HG02759 (cell line): ENCODE data around the gene FARS2.
"Not testable (repeated sequence)": the region's sequence is repeated elsewhere in the genome, so short reads cannot be mapped to it uniquely, and the experiment has no call there.

Experiments
- ATAC-seq: cut with Tn5 transposase; IDR thresholded peaks from one replicate; pipeline ENCODE4 v1.9.1; 2021; ENCODE audit warnings: mild to moderate bottlenecking, moderate library complexity; ENCODE audit not compliant: unreplicated experiment

The FARS2 gene

DNA sequence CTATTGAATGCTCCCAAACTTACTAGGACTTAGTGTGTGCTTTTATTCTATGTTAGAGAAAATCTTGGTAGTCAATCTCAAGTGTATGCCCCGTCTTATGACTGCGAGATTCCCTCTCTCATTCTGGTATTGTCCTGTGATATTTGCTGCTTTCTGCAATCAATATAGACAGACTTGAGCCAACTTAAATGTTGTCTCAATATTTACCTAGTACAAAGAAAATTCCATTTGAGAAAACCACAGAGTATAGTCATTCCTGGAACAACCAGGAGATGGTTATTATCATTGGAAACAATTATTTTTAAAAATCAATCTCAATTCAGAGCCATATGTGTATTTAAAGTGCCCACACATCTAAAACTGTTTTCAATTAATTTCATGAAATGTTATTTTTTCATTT, 415.4 kb downstream of the FARS2 start:
- no peak for ATAC-seq

DNA sequence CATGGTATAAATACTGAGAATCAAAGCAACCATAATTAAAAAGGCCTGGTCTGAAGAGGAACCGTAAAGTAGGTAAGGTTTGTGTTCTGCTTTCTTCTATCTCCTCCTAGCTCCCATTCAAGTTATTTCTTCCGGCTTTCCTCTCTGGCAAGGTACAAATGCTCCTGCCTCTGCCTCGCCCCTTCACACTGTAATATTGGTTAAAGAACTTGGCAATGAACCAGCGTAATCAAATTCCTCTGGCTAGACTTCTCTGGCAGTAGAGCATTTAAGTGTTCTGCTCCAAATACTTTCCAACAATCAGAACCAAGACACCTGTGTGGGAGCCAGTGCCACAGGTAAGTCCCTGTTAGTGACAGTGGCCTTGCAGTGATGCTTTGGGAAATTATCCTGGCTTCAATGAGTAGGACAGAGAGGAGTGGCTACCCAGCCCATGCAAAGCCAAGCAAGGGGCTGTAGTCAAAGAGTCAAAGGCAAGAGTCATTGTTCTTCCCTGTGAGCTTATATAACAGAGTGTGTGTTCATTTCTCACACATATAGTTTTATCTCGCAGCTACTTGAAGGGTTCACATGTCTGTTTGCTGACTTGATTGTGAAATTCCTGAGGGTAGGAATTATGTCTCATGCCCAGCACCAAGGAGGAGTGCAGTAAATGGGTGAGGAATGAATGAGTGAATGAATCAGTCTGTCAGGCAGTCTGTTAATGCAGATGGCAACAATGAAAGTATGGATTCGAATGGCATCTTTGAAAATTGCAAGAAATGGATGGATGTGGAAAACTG, 416.1 kb downstream of the FARS2 start:
- no peak for ATAC-seq

DNA sequence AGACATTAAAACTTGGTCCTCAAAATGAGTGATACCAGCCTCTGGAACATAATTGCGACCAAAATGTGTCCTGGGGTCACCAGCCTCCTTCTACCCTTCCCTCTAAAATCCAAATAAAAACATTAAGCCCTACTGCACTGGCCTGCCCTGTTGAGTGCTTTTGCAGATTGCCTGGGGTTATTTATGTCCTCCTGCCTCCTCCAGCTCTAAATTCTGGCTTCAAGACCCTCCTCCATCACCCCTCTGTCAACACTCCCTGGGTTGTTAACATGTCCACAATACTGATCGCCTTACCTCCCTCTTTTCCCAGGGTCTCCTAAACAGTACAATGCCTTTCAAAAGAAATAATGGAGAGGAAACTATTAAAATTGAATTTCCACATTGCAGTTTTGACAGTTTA, 418.0 kb downstream of the FARS2 start:
- no peak for ATAC-seq

DNA sequence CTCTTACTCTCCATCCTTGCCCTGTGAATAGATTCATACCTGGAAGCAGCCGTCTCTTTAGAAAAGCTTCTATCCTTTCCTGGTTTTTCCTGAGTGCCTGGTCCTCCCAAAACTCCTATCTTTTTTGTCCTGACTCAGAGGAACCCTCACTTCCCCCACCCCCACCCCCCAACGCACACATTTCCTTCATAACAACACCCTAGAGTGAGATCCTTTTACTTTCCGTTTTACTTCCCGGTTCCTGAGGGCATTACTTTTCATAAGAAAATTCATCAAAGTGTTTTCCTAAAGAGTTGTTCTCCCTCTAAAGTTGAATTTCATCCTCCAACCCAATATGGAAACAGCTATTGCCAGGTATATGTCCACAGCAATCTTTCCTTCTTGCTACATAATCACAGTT, 418.4 kb downstream of the FARS2 start:
- ATAC-seq = no peak

DNA sequence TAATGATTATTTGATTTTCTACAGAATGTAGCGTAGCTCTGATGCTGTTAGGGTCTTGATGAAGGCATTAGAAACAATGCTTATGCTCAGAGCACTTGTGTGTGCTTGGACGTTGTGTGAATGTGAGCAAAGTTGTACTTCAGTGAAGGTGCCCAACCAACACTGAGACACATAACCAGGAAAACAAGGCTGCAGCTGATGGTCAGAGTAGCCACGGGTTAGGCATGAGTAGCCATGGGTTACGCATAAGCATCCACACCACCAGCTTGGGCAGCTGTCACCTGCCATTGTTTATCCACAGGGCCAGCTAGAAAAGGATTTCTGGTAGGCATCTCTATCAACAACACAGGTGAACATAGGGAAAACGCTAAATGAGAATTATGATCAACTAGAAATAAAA, 418.8 kb downstream of the FARS2 start:
- no peak for ATAC-seq

DNA sequence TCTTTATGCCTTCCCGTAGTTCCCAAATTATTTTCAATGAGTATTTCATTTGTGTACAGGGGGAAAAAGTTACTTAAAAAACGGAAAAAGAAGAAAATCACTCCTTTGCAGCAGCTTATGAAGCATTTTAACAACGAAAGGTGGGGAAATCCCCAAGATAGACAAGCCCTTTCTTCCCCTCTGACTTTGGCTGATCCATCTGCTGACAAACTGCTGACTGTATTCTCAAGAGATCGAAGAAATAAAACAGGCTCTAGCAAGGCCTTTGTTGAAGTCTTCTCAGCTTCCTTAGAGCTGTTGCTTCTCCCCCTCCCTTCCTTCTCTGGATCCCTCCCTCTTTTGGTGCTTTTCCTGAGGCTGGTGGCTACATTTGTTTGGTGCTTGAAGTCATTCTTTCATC, 420.2 kb downstream of the FARS2 start:
- ATAC-seq = no peak

DNA sequence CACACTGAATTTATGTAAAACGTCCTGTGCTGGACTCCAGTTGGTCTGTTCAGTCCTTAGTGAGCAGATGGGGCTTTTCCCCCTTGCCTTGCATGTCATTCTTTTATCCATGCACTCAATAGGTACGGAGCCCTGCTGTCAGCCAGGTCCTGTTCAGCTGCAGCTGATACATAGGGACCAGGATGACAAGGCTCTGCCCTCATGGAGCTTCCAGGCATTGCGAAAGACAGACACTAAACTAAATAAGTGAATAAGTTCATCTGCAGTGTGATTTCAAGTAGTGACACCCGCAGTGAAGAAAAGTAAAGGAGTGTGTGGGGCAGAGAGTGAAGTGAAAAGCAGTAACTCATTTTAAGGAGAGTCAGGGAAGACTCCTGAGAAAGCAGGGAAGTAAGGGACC, 421.2 kb downstream of the FARS2 start:
- no peak for ATAC-seq

DNA sequence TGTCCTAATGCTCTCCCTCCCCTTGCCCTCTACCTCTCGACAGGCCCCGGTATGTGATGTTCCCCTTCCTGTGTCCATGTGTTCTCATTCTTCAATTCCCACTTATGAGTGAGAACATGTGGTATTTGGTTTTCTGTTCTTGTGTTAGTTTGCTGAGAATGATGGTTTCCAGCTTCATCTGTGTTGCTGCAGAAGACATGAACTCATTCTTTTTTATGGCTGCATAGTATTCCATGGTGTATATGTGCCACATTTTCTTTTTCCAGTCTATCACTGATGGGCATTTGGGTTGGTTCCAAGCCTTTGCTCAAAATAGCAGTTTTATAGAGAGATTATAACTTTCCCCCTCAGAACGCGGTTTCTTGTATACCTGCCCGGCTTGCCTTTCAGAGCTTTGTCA, 422.4 kb downstream of the FARS2 start:
- not testable (repeated sequence) for ATAC-seq

DNA sequence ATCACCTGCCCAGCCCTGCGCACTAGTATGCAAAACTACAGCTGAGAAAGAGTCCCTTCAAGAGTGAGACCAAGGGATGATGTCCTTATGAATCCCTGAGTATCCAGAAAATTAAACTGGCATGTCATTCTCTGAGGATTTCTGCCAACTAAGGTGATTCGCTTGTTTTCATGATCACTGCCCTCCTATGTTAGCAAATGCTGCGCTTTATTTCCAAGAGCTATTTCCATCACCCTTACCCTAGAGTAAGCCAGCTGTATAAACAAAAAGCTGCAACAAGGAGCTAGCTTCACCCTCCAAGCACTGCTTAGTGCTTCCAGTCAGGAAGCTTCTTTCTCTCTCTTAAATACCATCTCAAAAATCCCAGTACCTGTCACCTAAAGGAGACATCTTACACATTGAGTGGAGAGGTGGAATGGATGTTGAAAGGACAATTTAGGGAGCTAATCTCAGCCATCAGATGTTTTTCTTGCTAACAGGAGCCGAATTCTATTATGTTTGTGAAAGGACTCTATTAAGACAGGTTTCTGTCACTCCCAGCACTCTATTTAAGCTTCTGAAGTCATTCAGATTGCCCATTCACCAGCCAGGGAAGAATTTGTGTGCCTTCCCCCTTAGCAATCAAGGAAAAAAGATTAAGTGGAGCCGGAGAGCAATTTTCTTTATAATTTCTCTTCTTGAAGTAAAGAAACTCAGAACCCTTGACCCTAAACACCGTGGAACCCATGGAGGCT, 423.2 kb downstream of the FARS2 start:
- ATAC-seq = no peak

DNA sequence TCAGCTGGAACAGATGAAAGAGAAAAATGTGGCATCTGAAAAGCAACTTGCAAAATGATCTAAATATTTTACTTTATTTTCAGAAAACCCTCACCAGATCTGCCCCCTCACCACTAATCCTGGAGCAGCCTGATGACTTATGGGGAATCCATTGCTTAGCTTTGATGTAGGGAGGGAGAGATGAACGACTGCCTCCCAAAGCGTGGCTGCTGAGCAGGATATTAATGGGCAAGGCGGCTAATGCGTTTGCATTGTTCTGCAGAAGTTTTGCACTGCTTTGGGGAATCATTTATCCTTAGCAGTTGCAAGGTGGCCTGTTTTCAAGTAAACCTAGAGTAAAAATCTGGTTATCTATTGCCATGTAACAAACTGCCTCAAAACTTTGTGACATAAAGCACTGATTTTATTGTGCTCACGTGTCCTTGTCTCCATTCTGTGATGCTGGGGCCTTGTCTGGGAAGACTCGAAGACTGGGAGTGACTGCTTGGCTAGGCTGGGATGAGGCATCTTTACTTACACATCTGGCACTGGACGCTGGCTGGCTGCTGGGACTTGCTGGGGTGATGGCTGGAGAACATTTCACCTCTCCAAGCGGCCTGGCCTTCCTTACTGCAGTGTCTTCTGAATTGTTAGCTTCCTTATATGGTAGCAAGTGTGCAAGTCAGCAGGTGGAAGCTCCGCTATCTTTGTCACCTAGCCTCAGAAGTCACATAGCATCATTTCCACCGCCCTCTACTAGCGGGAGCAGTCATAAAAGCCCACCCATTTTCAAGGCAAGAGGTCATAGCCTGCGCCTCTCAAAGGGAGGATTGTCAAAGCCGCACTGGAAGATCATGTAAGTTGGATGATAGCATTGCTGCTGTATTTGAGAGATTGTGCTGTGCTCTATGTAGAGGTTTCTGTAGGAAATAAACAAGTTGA, 432.2 kb downstream of the FARS2 start:
- no peak for ATAC-seq

DNA sequence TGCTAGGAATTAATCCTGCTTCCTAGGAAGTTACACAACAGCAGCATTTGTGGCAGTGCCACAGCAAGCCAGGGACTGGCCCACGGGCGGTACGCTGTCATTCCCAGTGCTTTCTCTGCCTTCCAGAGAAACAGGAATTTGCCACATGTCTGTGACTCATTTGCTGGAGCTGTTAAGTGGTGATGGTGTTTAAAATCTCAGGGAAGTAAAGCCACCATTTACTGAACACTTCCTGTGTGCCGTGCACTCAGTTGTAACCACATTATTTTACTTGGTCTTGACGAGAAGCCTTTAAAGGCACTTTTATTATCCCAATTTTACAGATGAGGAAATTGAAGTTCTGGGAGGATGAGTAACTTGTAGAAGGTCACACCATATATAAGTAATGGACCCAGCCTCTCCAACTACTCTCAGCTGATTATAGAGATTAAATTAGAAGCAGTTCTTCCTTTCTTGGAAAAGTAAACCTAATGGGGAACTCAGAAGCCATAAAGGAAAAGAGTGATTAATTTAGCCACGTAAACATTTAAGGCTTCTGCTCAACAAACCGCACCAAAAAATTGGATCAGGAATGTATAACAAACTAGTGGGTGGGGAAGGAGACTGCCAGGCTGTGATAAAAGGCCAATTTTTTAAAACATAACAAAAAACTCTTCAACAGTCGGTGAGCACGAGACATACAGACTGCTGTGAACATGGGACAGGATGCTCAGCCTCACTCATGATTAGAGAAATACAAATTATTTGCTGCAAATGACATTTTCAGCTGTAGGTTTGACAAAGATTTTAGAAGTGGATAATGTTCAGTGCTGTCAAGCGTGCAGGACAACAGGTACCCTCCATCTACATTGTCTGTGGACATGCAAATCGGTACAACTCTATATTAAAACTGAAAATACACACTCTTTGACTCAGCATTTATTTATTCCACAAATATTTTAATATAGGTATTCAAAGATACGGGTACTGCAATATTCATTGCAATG, 434.2 kb downstream of the FARS2 start:
- ATAC-seq = no peak

DNA sequence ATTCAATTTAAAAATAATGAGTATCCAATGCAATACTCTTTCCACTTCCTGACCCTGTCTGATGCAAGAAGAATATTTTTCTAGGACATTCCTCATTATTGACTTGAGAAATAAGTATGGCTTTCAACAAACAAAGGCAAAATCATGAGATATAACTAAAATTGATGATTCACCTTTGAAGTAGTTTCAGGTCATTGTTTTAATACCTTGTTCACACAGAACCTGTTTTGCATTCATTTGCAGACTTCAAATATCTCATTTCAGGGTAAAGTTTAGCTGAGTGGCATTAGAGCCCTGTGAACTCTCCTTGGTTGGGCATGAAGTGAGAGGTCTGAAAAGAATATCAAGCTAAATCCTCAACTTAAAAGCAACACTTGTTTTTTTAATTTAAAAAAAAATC, 436.2 kb downstream of the FARS2 start:
- no peak for ATAC-seq

DNA sequence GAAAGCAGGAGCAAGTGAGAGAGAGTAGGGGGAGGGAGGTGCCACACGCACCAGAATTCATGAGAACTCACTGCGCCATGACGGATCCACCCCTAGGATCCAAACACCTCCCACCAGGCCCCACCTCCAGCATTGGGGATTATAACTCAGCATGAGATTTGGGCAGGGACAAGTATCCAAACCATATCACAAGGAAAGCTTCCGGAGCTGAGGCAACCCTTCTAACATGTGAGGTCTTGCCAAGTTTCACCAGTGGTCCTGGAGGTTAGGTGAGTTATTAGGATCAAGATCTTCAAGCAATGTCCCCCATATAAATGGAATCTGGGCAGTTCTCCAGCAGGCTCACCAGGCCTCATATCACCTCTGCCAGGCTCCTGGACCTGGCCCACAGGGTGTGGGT, 437.0 kb downstream of the FARS2 start:
- ATAC-seq = no peak

DNA sequence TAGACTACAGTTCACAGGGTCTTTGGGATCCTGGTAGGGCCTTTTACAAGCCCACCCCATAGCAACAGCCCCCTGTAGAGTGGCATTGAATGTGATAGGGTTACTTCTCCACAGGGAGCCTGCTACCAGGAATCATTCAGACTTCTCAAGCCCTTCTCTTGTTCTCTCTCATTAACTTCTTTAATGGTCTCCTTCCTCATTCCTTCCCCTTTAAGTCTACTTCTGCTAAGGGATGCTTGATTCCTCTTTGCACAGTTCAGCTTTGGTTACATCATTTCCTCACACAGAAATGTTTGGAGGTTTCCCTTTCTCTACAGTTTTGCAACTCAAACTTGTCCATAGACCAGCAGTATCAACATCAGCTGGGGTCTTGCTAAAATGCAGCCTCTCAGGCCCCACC, 437.8 kb downstream of the FARS2 start:
- ATAC-seq = not testable (repeated sequence)

DNA sequence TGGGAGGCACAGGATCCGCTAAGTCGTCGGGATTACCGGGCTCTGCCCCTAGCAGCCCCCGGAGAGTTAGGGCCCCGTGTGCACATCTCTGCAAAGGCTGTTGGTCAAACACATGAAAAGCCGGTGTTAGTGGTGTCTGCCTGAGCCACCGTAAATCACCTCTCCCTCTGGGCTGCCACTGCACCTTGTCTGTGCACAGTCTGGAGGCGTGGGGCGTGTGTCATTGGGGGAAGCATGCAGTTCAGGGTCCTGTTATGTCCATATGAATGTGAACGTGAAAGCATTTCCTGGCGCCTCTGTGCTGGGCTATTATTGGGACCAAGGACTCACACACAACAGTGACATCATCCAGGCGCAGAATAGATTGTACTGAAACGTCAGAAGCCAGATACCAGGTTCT, 439.9 kb downstream of the FARS2 start:
- no peak for ATAC-seq

DNA sequence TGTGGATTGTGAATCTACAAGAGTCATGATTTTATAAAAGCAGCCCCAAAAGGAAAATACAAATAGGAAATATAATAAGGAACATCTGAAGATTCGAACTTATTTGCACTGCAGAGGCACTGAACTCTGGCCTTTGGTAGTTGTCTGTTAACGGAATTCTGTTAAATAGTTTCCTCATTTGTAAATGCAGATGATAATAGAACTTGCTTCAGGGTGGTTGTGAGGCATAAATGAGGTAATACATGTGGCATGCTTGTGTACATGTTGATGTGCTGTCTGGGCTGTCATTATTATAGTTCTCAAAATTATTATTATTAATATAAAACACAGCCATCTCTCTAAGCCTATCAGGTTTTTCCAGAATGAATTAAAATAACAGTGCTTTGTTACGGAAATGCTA, 443.4 kb downstream of the FARS2 start:
- no peak for ATAC-seq

DNA sequence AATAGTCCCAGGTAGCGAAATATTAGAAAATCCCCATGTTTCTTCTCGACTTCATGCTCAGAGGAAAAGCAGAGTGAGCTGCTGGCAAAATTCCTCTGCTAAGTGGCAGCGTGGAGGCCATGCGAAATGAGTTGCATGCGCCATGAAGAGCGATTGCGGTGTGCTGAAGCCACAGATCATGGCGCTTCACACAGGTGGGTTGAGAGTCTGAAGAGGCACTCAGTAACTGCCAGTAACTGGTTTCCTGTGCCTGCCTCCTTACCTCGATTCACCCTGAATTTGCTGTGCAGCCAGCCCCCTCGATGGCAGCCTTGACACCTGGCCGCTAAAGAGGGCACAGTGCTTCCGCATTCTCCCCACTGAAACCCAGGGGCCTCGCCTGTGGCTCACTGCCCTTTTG, 443.9 kb downstream of the FARS2 start:
- ATAC-seq = no peak

DNA sequence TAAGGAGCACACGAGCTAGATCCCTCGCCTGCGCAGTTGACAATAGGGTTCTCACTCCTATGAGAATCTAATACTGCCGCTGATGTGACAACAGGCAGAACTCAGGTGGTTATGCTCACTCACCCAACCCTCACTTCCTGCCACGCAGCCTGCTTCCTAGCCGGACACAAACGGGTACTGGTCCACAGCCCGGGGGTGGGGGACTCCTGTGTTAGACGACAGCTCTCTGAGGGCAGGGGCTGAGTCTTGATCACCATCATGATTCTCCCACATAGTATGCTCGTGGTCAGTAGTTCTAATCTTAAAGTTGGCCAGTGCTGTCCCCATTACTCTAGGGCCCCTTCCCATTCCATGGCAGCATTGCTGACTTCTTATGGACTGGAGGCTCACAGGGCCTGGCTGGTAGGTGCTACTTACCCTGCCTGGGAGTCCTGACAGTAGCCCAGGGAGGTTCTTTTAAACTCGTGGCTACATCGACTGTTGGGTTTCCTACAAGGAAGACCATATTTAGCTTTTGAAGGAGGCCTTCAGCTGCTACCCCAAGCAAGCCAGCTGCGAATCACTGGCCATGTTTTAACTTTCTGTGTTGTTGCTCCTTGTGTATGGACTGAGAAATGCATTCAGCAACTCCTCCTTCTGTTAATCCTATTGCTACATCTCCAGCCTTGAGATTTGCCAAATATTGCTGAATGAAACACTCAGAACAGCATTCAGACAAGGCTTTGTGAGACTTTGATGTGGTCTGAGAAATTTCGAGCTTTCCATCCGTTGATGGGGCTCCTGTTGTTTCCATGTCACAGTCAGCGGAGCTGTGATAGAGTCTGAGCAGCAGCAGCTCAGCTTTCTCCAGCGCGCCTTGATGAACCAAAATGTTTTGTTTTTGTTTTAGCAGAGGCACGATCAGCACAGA, 445.1 kb downstream of the FARS2 start:
- no peak for ATAC-seq
